HS-5 (cell line): ENCODE results near the gene RABEP2.
"Not testable (repeated sequence)": the region's sequence is repeated elsewhere in the genome, so short reads cannot be mapped to it uniquely, and the experiment has no call there.

Experiments used
- DNase-seq: peaks from one replicate; pipeline ENCODE4 v3.0.0-alpha.2; 2012; ENCODE audit warnings: low read depth

Gene RABEP2

GRCh38 chr16:28932339-28933141, 7.5 kb upstream of the RABEP2 start:
- DNase-seq, result no peak

GRCh38 chr16:28931801-28932225, 6.8 kb upstream of the RABEP2 start, which contains the start of gene CD19:
CD19 (plus strand) TSS chr16:28931971; CDS start chr16:28932001, 30 bp downstream.
- no peak for DNase-seq

GRCh38 chr16:28930652-28931051, 5.6 kb upstream of the RABEP2 start:
- no peak for DNase-seq

GRCh38 chr16:28930203-28930602, 5.2 kb upstream of the RABEP2 start:
- DNase-seq, result no peak

- no peak for DNase-seq
Measured at GRCh38 chr16:28927815-28928214, 2.8 kb upstream of the RABEP2 start.

GRCh38 chr16:28926284-28926683, 1.2 kb upstream of the RABEP2 start:
- not testable (repeated sequence) for DNase-seq

- DNase-seq, result peak; percentile 54
Measured at GRCh38 chr16:28925386-28926228, 569 bp upstream of the RABEP2 start.

GRCh38 chr16:28924399-28924761, 658 bp downstream of the RABEP2 start:
- DNase-seq, result no peak

- DNase-seq, result no peak
Measured at GRCh38 chr16:28923652-28924398, 1.2 kb downstream of the RABEP2 start.

- no peak for DNase-seq
Measured at GRCh38 chr16:28923231-28923587, 1.8 kb downstream of the RABEP2 start.

- no peak for DNase-seq
Measured at GRCh38 chr16:28918698-28919097, 6.3 kb downstream of the RABEP2 start.

GRCh38 chr16:28917095-28917494, 7.9 kb downstream of the RABEP2 start:
- no peak for DNase-seq

- peak; percentile 74 for DNase-seq
Measured at GRCh38 chr16:28915181-28915580, 9.9 kb downstream of the RABEP2 start.

GRCh38 chr16:28913946-28914724, 10.9 kb downstream of the RABEP2 start:
- no peak for DNase-seq

- no peak for DNase-seq
Measured at GRCh38 chr16:28912558-28912957, 12.5 kb downstream of the RABEP2 start.

- DNase-seq, result no peak
Measured at GRCh38 chr16:28910086-28911031, 14.7 kb downstream of the RABEP2 start.

- DNase-seq, result no peak
Measured at GRCh38 chr16:28905800-28906372, 19.2 kb downstream of the RABEP2 start.

- no peak for DNase-seq
Measured at GRCh38 chr16:28905229-28905754, 19.7 kb downstream of the RABEP2 start.

GRCh38 chr16:28904828-28905227, 20.2 kb downstream of the RABEP2 start:
- no peak for DNase-seq

GRCh38 chr16:28904363-28904762, 20.7 kb downstream of the RABEP2 start:
- no peak for DNase-seq
